ENCODE data around the gene SAMD15. TPM values are rescaled to one million over a fixed set of nuclear protein-coding genes. Genes with fewer than 3 reads are reported as not detected.

The SAMD15 gene
- total RNA-seq, 1 donor from 2014 or later: not detected

- H3K4me1 ChIP-seq (ENCODE audit: control insufficient read depth in 3 of 3, insufficient read depth in 3 of 3, low read length in 3 of 3): peaks cover 5 to 15% (median 8%) of the 10 kb centered on the region in 3 donors
- H3K36me3 ChIP-seq (ENCODE audit: control insufficient read depth in 3 of 3, insufficient read depth in 3 of 3, low read length in 3 of 3): no peaks in the 10 kb centered on the region
- H3K27ac ChIP-seq (ENCODE audit: low read depth, low read length): no peak overlapping the region
- H3K9me3 ChIP-seq (ENCODE audit: control insufficient read depth in 3 of 3, low read length in 3 of 3): no peaks in the 10 kb centered on the region
- no peaks in the 10 kb centered on the region for H3K27me3 ChIP-seq (ENCODE audit: control insufficient read depth in 3 of 3, insufficient read depth in 3 of 3, low read length in 3 of 3)
- H3K4me3 ChIP-seq (ENCODE audit: low read length in 3 of 3): no peak overlapping the region
- H3K9ac ChIP-seq (ENCODE audit: low read depth in 1 of 3, low read length in 3 of 3): no peak overlapping the region
Measured at GRCh38 chr14:77375164-77375950, 1.8 kb upstream of the SAMD15 start.

GRCh38 chr14:77375973-77376770 is 1.0 kb upstream of the SAMD15 start:
- Histone ChIP-seq H3K4me1 (ENCODE audit: control insufficient read depth in 3 of 3, insufficient read depth in 3 of 3, low read length in 3 of 3) (peaks cover 5 to 15% (median 8%) of the 10 kb centered on the region in 3 donors), H3K27ac (ENCODE audit: low read depth, low read length) (peak overlapping the region; percentile 31), H3K4me3 (ENCODE audit: low read length in 3 of 3) (peak overlapping the region; percentile 91 to 96 (median 94)), H3K27me3 (ENCODE audit: control insufficient read depth in 3 of 3, insufficient read depth in 3 of 3, low read length in 3 of 3) (no peaks in the 10 kb centered on the region), H3K9me3 (ENCODE audit: control insufficient read depth in 3 of 3, low read length in 3 of 3) (no peaks in the 10 kb centered on the region), H3K9ac (ENCODE audit: low read depth in 1 of 3, low read length in 3 of 3) (peak overlapping the region; percentile 75 to 88 (median 83)), H3K36me3 (ENCODE audit: control insufficient read depth in 3 of 3, insufficient read depth in 3 of 3, low read length in 3 of 3) (no peaks in the 10 kb centered on the region)

- Histone ChIP-seq H3K27me3 (ENCODE audit: control insufficient read depth in 3 of 3, insufficient read depth in 3 of 3, low read length in 3 of 3) (no peaks in the 10 kb centered on the region), H3K36me3 (ENCODE audit: control insufficient read depth in 3 of 3, insufficient read depth in 3 of 3, low read length in 3 of 3) (no peaks in the 10 kb centered on the region), H3K9ac (ENCODE audit: low read depth in 1 of 3, low read length in 3 of 3) (peak overlapping the region; percentile 71 to 83 (median 75)), H3K9me3 (ENCODE audit: control insufficient read depth in 3 of 3, low read length in 3 of 3) (no peaks in the 10 kb centered on the region), H3K4me1 (ENCODE audit: control insufficient read depth in 3 of 3, insufficient read depth in 3 of 3, low read length in 3 of 3) (peaks cover 5 to 15% (median 8%) of the 10 kb centered on the region in 3 donors), H3K27ac (ENCODE audit: low read depth, low read length) (no peak overlapping the region), H3K4me3 (ENCODE audit: low read length in 3 of 3) (peak overlapping the region; percentile 91 to 96 (median 94))
Measured at GRCh38 chr14:77377502-77377844, 294 bp downstream of the SAMD15 start.

- H3K4me1 ChIP-seq (ENCODE audit: control insufficient read depth in 3 of 3, insufficient read depth in 3 of 3, low read length in 3 of 3): peaks cover 5 to 15% (median 8%) of the 10 kb centered on the region in 3 donors
- H3K4me3 ChIP-seq (ENCODE audit: low read length in 3 of 3): no peak overlapping the region
- H3K36me3 ChIP-seq (ENCODE audit: control insufficient read depth in 3 of 3, insufficient read depth in 3 of 3, low read length in 3 of 3): no peaks in the 10 kb centered on the region
- no peak overlapping the region for H3K27ac ChIP-seq (ENCODE audit: low read depth, low read length)
- no peaks in the 10 kb centered on the region for H3K9me3 ChIP-seq (ENCODE audit: control insufficient read depth in 3 of 3, low read length in 3 of 3)
- H3K9ac ChIP-seq (ENCODE audit: low read depth in 1 of 3, low read length in 3 of 3): no peak overlapping the region
- H3K27me3 ChIP-seq (ENCODE audit: control insufficient read depth in 3 of 3, insufficient read depth in 3 of 3, low read length in 3 of 3): no peaks in the 10 kb centered on the region
Measured at GRCh38 chr14:77378701-77379100, 1.5 kb downstream of the SAMD15 start.

GRCh38 chr14:77390188-77390587 is 13.0 kb downstream of the SAMD15 start:
- Histone ChIP-seq H3K4me3 (ENCODE audit: low read length in 3 of 3) (no peak overlapping the region), H3K4me1 (ENCODE audit: control insufficient read depth in 3 of 3, insufficient read depth in 3 of 3, low read length in 3 of 3) (no peaks in the 10 kb centered on the region), H3K9ac (ENCODE audit: low read depth in 1 of 3, low read length in 3 of 3) (no peak overlapping the region), H3K27ac (ENCODE audit: low read depth, low read length) (no peak overlapping the region), H3K36me3 (ENCODE audit: control insufficient read depth in 3 of 3, insufficient read depth in 3 of 3, low read length in 3 of 3) (no peaks in the 10 kb centered on the region), H3K9me3 (ENCODE audit: control insufficient read depth in 3 of 3, low read length in 3 of 3) (no peaks in the 10 kb centered on the region), H3K27me3 (ENCODE audit: control insufficient read depth in 3 of 3, insufficient read depth in 3 of 3, low read length in 3 of 3) (no peaks in the 10 kb centered on the region)

- Histone ChIP-seq H3K36me3 (ENCODE audit: control insufficient read depth in 3 of 3, insufficient read depth in 3 of 3, low read length in 3 of 3) (no peaks in the 10 kb centered on the region), H3K27ac (ENCODE audit: low read depth, low read length) (no peak overlapping the region), H3K4me3 (ENCODE audit: low read length in 3 of 3) (no peak overlapping the region), H3K9me3 (ENCODE audit: control insufficient read depth in 3 of 3, low read length in 3 of 3) (no peaks in the 10 kb centered on the region), H3K27me3 (ENCODE audit: control insufficient read depth in 3 of 3, insufficient read depth in 3 of 3, low read length in 3 of 3) (no peaks in the 10 kb centered on the region), H3K4me1 (ENCODE audit: control insufficient read depth in 3 of 3, insufficient read depth in 3 of 3, low read length in 3 of 3) (no peaks in the 10 kb centered on the region), H3K9ac (ENCODE audit: low read depth in 1 of 3, low read length in 3 of 3) (no peak overlapping the region)
Measured at GRCh38 chr14:77400216-77400615, 23.0 kb downstream of the SAMD15 start.

GRCh38 chr14:77403768-77404167 is 26.6 kb downstream of the SAMD15 start:
- Histone ChIP-seq H3K36me3 (ENCODE audit: control insufficient read depth in 3 of 3, insufficient read depth in 3 of 3, low read length in 3 of 3) (no peaks in the 10 kb centered on the region), H3K4me3 (ENCODE audit: low read length in 3 of 3) (no peak overlapping the region), H3K9me3 (ENCODE audit: control insufficient read depth in 3 of 3, low read length in 3 of 3) (no peaks in the 10 kb centered on the region), H3K27ac (ENCODE audit: low read depth, low read length) (no peak overlapping the region), H3K4me1 (ENCODE audit: control insufficient read depth in 3 of 3, insufficient read depth in 3 of 3, low read length in 3 of 3) (no peaks in the 10 kb centered on the region), H3K9ac (ENCODE audit: low read depth in 1 of 3, low read length in 3 of 3) (no peak overlapping the region), H3K27me3 (ENCODE audit: control insufficient read depth in 3 of 3, insufficient read depth in 3 of 3, low read length in 3 of 3) (no peaks in the 10 kb centered on the region)

GRCh38 chr14:77406086-77406485 is 28.9 kb downstream of the SAMD15 start:
- Histone ChIP-seq H3K27me3 (ENCODE audit: control insufficient read depth in 3 of 3, insufficient read depth in 3 of 3, low read length in 3 of 3) (no peaks in the 10 kb centered on the region), H3K4me3 (ENCODE audit: low read length in 3 of 3) (no peak overlapping the region), H3K9ac (ENCODE audit: low read depth in 1 of 3, low read length in 3 of 3) (no peak overlapping the region), H3K9me3 (ENCODE audit: control insufficient read depth in 3 of 3, low read length in 3 of 3) (no peaks in the 10 kb centered on the region), H3K4me1 (ENCODE audit: control insufficient read depth in 3 of 3, insufficient read depth in 3 of 3, low read length in 3 of 3) (no peaks in the 10 kb centered on the region), H3K27ac (ENCODE audit: low read depth, low read length) (no peak overlapping the region), H3K36me3 (ENCODE audit: control insufficient read depth in 3 of 3, insufficient read depth in 3 of 3, low read length in 3 of 3) (no peaks in the 10 kb centered on the region)

GRCh38 chr14:77406718-77407117 is 29.5 kb downstream of the SAMD15 start:
- Histone ChIP-seq H3K9ac (ENCODE audit: low read depth in 1 of 3, low read length in 3 of 3) (no peak overlapping the region), H3K4me3 (ENCODE audit: low read length in 3 of 3) (no peak overlapping the region), H3K27ac (ENCODE audit: low read depth, low read length) (no peak overlapping the region), H3K4me1 (ENCODE audit: control insufficient read depth in 3 of 3, insufficient read depth in 3 of 3, low read length in 3 of 3) (no peaks in the 10 kb centered on the region), H3K9me3 (ENCODE audit: control insufficient read depth in 3 of 3, low read length in 3 of 3) (no peaks in the 10 kb centered on the region), H3K36me3 (ENCODE audit: control insufficient read depth in 3 of 3, insufficient read depth in 3 of 3, low read length in 3 of 3) (no peaks in the 10 kb centered on the region), H3K27me3 (ENCODE audit: control insufficient read depth in 3 of 3, insufficient read depth in 3 of 3, low read length in 3 of 3) (no peaks in the 10 kb centered on the region)

- Histone ChIP-seq H3K36me3 (ENCODE audit: control insufficient read depth in 3 of 3, insufficient read depth in 3 of 3, low read length in 3 of 3) (no peaks in the 10 kb centered on the region), H3K4me1 (ENCODE audit: control insufficient read depth in 3 of 3, insufficient read depth in 3 of 3, low read length in 3 of 3) (no peaks in the 10 kb centered on the region), H3K9me3 (ENCODE audit: control insufficient read depth in 3 of 3, low read length in 3 of 3) (no peaks in the 10 kb centered on the region), H3K27ac (ENCODE audit: low read depth, low read length) (no peak overlapping the region), H3K9ac (ENCODE audit: low read depth in 1 of 3, low read length in 3 of 3) (no peak overlapping the region), H3K27me3 (ENCODE audit: control insufficient read depth in 3 of 3, insufficient read depth in 3 of 3, low read length in 3 of 3) (no peaks in the 10 kb centered on the region), H3K4me3 (ENCODE audit: low read length in 3 of 3) (no peak overlapping the region)
Measured at GRCh38 chr14:77407158-77407557, 30.0 kb downstream of the SAMD15 start.
